Measurements from ENCODE around the gene SLITRK1. TPM values are rescaled to one million over a fixed set of nuclear protein-coding genes. Genes with fewer than 3 reads are reported as not detected.

The SLITRK1 gene
- total and polyA plus RNA-seq, 2 donors (not counting 3 experiments of a cell fraction or from before 2014, with no cell fraction given): not detected

DNA sequence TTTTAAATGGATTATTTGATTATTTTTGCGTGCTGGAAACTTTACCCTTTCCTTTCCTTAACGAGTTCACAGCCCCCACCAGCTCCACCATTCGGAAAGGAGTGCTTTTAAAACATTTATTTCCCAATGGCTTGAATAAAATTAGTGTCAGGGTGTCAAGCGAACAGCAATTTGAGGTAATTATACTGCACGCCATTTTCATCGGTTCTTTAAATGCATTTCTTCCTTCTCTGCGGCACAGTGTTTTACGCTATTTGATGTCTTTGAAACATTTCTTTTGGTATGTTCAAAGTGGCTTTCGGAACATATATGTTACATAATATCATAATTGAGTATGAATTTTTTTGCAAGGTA lies 309 bp upstream of the SLITRK1 start:
- POLR2A ChIA-PET: no interaction called here
- Histone ChIP-seq H3K36me3 (ENCODE audit: control insufficient read depth in 2 of 2, extremely low read depth in 1 of 2, insufficient read depth in 2 of 2, low read length in 2 of 2) (no peaks in the 10 kb centered on the region), H3K27ac (ENCODE audit: insufficient read depth, low read depth, low read length) (no peak overlapping the region), H3K9me1 (replicated peaks; ENCODE audit: control insufficient read depth, extremely low read depth, insufficient read depth, low read length) (no peaks in the 10 kb centered on the region), H3K4me1 (ENCODE audit: control insufficient read depth, extremely low read depth, insufficient read depth, low read length) (no peaks in the 10 kb centered on the region), H3K27me3 (ENCODE audit: control insufficient read depth in 2 of 2, insufficient read depth in 2 of 2, low read length in 2 of 2) (no peaks in the 10 kb centered on the region), H3K79me2 (ENCODE audit: control insufficient read depth, insufficient read depth, low read length) (no peaks in the 10 kb centered on the region), H3K9me3 (replicated peaks; ENCODE audit: control insufficient read depth, insufficient read depth, low read length) (no peaks in the 10 kb centered on the region), H2AFZ (ENCODE audit: low read depth, low read length) (no peak overlapping the region), H4K20me1 (replicated peaks; ENCODE audit: control insufficient read depth, extremely low read depth, insufficient read depth, low read length) (no peaks in the 10 kb centered on the region), H3K4me3 (replicated peaks in 1 of 3; ENCODE audit: insufficient read depth in 1 of 3, low read depth in 1 of 3, low read length in 3 of 3) (no peak overlapping the region), H3K9ac (replicated peaks; ENCODE audit: extremely low read depth, insufficient read depth, low read length) (no peak overlapping the region), H3K4me2 (ENCODE audit: insufficient read depth, low read length) (no peak overlapping the region)
- intact Hi-C loops (cut with micrococcal nuclease): no loop called here
- dilution Hi-C loops (cut with MboI; ENCODE audit: extremely low pct_ligation_motif_present, low sequenced_read_pairs): no loop called here
- no peak for DNase-seq (ENCODE audit: low read depth, low spot score)
- no TSS peak for BruUV-seq (replicated peaks)
- FAIRE-seq: no peak
- TF ChIP-seq FOS (IDR thresholded peaks at IDR 0.05; ENCODE audit: borderline replicate concordance, insufficient read depth, low read length): no peak
- TF ChIP-seq, protein P1, sequence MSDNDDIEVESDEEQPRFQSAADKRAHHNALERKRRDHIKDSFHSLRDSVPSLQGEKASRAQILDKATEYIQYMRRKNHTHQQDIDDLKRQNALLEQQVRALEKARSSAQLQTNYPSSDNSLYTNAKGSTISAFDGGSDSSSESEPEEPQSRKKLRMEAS (IDR thresholded peaks at IDR 0.05; ENCODE audit: insufficient read depth, insufficient read length): no peak
- no peak for TF ChIP-seq POLR2A (IDR thresholded peaks at IDR 0.05; ENCODE audit: low read depth, low read length)
- TF ChIP-seq MYC (IDR thresholded peaks at IDR 0.05; ENCODE audit: low read depth, low read length): no peak
- no peak for TF ChIP-seq EZH2 (IDR thresholded peaks at IDR 0.05; ENCODE audit: borderline replicate concordance, low read depth, low read length, severe bottlenecking)
- TF ChIP-seq POLR2AphosphoS5 (IDR thresholded peaks at IDR 0.05; ENCODE audit: insufficient read depth, low read depth, low read length): no peak
- TF ChIP-seq, protein P2, sequence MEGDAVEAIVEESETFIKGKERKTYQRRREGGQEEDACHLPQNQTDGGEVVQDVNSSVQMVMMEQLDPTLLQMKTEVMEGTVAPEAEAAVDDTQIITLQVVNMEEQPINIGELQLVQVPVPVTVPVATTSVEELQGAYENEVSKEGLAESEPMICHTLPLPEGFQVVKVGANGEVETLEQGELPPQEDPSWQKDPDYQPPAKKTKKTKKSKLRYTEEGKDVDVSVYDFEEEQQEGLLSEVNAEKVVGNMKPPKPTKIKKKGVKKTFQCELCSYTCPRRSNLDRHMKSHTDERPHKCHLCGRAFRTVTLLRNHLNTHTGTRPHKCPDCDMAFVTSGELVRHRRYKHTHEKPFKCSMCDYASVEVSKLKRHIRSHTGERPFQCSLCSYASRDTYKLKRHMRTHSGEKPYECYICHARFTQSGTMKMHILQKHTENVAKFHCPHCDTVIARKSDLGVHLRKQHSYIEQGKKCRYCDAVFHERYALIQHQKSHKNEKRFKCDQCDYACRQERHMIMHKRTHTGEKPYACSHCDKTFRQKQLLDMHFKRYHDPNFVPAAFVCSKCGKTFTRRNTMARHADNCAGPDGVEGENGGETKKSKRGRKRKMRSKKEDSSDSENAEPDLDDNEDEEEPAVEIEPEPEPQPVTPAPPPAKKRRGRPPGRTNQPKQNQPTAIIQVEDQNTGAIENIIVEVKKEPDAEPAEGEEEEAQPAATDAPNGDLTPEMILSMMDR (IDR thresholded peaks at IDR 0.05; ENCODE audit: extremely low read depth in 1 of 2, insufficient read depth in 1 of 2, low read depth in 1 of 2, low read length in 2 of 2): no peak
- no peak for TF ChIP-seq GATA2 (IDR thresholded peaks at IDR 0.05; ENCODE audit: insufficient read depth, insufficient read length, low read depth, low read length)
- TF ChIP-seq JUN (IDR thresholded peaks at IDR 0.05; ENCODE audit: borderline replicate concordance, insufficient read depth, insufficient read length, low read depth): no peak
- CTCF ChIA-PET: no interaction called here

Data from endothelial cell of umbilical vein (primary cell).